Embryonic facial prominence (tissue), 1 donor: ENCODE measurements around the gene CCDC88B.

Experiments used
- DNase-seq: peaks from one replicate; pipeline ENCODE4 v3.0.0-alpha.2; 2016; ENCODE audit errors: extremely low spot score

The CCDC88B gene

GRCh38 chr11:64347193-64347867 lies 7.3 kb downstream of the CCDC88B start:
- DNase-seq = no peak

DNA sequence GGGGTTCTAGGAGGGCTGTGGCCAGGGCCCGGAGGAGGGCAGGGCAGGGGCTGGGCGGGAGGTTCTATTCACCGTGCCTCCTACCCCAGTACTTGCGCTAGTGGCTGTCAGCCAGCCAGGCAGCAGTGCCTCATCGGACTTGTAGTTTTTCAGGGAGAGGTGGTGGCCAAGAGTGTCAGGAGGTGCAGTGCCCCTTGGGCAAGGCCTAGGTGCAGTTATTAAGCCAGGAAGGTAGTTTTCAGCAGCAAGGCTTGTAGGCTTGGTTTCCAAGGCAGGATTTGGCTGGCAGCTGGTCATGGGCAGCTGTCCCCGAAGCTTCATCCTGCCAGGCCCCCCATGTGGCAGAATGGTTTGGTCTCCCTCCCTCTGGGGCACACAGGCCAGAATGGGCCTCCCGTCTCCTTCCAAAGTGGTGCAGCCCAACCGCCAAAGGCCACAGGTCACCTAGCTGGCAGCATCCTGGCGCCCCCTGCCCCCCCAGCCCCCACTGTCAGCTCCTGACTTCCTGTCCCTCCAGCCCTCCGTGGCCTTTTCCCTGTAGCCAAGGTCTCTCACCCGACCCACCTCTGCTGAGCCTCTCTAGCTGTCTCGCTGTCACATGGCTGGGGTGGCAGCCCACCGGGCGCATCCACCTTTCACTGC lies 8.5 kb downstream of the CCDC88B start:
- no peak for DNase-seq

- no peak for DNase-seq
These were observed 9.0 kb downstream of the CCDC88B start for GRCh38 chr11:64349025-64349387.

- no peak for DNase-seq
These were observed 9.4 kb downstream of the CCDC88B start for GRCh38 chr11:64349404-64349803.

GRCh38 chr11:64351136-64351631 lies 11.2 kb downstream of the CCDC88B start:
- DNase-seq = no peak

DNA sequence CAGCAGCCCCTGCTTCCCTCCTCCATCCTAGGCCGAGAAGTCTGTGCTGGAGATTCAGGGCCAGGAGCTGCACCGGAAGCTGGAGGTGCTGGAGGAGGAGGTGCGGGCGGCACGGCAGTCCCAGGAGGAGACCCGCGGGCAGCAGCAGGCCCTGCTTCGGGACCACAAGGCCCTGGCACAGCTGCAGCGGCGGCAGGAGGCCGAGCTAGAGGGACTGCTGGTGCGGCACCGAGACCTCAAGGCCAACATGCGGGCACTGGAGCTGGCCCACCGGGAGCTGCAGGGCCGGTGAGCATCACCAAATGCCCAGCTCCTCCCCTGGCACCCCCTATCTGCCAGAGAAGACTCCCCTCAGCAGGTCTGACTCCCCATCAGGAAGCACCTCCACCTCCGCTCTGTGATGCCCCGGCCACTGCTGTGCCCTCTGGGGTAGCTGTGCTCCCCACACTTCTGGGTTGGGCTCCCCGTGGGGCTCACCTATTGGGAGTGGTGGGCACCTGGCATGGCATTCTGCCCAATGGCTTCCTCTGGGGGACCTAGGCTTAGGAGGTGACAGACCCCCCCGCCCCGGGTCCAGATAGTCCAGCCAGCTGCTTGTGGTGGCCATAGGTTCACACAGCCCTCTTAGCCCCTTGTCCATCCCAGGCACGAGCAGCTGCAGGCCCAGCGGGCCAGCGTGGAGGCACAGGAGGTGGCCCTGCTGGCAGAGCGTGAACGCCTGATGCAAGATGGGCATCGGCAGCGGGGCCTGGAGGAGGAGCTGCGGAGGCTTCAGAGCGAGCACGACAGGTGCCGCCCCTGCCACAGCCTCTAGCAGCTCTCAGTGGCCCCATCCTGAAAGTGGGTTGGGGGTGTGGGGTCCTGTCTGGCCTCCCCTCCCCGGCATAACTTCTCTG lies 12.3 kb downstream of the CCDC88B start:
- DNase-seq = no peak

DNA sequence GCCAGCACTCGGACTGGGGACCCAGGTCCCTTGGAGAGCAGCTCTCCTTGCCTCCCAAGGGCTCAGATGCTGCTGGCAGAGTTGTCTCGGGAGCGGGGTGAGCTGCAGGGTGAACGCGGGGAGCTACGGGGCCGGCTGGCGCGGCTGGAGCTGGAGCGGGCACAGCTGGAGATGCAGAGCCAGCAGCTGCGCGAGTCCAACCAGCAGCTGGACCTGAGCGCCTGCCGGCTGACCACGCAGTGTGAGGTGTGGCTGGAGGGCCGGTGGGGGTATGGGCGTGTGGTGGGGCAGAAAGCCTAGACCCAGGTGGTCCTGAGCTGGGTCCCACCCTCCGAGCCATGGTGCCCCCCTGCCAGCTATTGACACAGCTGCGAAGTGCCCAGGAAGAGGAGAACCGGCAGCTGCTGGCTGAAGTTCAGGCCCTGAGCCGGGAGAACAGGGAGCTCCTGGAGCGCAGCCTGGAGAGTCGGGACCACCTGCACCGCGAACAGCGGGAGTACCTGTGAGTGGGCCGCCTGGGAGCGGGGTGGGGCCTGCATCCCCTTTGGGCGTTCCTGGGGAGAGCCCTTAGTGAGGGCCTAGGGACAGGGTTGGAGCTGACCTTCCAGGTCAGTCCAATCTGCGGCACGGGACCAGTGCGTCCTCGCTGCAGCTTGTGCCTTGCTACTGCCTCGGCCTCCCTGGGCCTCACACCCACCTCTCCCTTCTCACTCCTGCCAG lies 13.2 kb downstream of the CCDC88B start:
- DNase-seq = no peak

DNA sequence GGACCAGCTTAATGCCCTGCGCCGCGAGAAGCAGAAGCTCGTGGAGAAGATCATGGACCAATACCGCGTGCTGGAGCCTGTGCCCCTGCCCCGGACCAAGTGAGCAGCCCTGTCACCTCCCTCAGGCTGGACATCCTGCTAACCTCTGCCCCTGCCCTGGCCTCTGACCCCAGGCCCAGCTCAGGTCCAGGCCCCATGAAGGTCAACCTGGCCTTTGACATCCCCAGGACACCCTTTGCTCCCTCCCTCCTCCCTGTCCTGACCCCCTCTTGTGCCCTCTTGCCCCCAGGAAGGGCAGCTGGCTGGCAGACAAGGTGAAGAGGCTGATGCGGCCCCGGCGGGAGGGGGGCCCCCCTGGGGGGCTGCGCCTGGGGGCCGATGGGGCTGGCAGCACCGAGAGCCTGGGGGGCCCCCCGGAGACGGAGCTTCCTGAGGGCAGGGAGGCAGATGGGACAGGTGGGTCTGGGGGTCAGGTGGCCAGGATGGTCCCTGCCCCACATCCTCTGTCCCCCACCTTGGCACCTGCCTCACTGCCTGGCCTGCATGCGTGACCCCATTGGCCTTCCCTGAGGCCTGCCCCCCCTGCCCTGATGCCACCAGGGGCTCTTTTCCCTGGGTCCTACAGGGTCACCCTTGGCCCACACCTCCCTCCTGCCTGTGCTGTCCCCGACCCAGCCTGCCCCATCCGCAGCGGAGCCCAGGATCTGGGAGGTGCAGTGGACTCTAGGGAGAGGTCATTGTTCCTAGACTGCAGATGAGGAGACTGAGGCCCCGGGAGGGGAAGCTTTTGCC lies 13.9 kb downstream of the CCDC88B start:
- DNase-seq = no peak

DNA sequence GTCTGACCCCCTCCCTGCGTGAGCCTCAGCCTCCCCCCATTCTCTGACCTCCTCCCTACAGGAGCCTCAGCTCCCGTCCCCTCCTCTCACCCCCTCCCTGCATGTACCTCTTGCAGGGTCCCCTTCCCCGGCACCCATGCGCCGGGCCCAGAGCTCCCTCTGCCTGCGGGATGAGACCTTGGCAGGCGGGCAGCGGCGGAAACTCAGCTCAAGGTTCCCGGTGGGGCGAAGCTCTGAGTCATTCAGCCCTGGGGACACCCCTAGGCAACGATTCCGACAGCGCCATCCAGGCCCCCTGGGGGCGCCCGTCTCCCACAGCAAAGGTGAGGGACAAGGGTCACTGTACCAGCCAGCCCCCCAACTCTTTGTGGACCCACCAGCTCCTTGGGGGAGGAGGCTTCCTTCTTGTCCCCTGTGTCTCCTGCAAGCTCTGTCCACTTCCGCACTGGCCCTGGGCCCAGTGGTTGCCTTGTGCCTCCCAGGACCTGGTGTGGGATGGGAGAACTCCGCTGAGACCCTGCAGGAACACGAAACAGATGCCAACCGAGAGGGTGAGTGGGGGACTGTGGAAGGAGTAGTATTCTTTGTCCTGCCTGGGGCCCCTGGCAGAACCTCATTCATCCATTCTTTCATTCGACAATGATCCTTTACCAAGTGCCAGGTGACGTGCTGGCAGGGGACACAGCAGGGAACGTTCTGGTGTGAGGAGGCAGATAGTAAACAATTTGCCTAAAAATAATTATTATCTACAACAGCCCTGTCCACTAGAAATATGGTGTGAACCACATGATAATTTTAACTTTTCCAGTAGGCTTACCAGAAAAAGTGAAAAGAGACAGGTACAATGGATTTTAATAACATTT lies 15.3 kb downstream of the CCDC88B start:
- DNase-seq = peak; percentile 22

GRCh38 chr11:64356498-64357411 lies 16.8 kb downstream of the CCDC88B start:
- DNase-seq = no peak

DNA sequence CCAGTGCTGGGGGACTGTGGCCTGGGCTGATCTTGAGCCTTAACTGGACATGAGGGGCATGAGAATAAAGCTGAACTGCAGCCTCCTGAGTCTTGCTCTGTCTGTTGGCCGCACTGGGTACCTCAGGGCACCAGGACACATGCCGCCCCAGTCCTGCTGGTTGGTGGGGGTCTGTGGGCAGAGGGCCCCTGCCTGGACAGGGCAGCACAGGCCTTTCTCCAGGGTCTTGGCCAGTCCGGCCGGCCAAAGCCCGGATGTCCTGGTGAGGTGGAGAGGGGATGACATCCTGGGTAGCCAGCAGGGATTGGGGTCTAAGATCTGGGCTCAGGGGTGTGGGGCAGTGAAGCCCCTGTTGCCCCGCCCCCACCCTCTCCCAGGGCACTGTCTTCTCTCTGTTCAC lies 17.4 kb downstream of the CCDC88B start:
- DNase-seq = no peak

- DNase-seq = no peak
These were observed 18.0 kb downstream of the CCDC88B start for GRCh38 chr11:64357904-64358535.

GRCh38 chr11:64358536-64358906 lies 18.5 kb downstream of the CCDC88B start:
- DNase-seq = no peak

- DNase-seq = no peak
These were observed 19.1 kb downstream of the CCDC88B start, which contains the start of gene RPS6KA4 for GRCh38 chr11:64358907-64359711. RPS6KA4 (plus strand) TSS chr11:64359162; CDS start chr11:64359236, 74 bp downstream.

GRCh38 chr11:64359712-64360445 lies 19.9 kb downstream of the CCDC88B start:
- no peak for DNase-seq

GRCh38 chr11:64360448-64360921 lies 20.5 kb downstream of the CCDC88B start:
- no peak for DNase-seq

GRCh38 chr11:64361659-64362058 lies 21.7 kb downstream of the CCDC88B start:
- DNase-seq = no peak
